ENCODE data around the gene IGFN1. TPM values are rescaled to one million over a fixed set of nuclear protein-coding genes. Genes with fewer than 3 reads are reported as not detected.
"Not testable (repeated sequence)": the region's sequence is repeated elsewhere in the genome, so short reads cannot be mapped to it uniquely, and the experiment has no call there.

IGFN1 gene
- total RNA-seq, 1 donor from 2014 or later, result 1.7 TPM

GRCh38 chr1:201156819-201157218 lies 33.8 kb upstream of the IGFN1 start:
- no peak for ATAC-seq
- no peak for DNase-seq (ENCODE audit: low spot score)
- intact Hi-C loops (cut with DNase I), result no loop called here

GRCh38 chr1:201157949-201158348 lies 32.7 kb upstream of the IGFN1 start:
- DNase-seq (ENCODE audit: low spot score) (no peak), ATAC-seq (no peak)
- intact Hi-C loops (cut with DNase I), result no loop called here

- ATAC-seq; DNase-seq (ENCODE audit: low spot score); intact Hi-C loops (cut with DNase I): not testable (repeated sequence)
Observed at GRCh38 chr1:201163036-201163435, 27.6 kb upstream of the IGFN1 start.

GRCh38 chr1:201163707-201164106 lies 26.9 kb upstream of the IGFN1 start:
- no peak for DNase-seq (ENCODE audit: low spot score)
- intact Hi-C loops (cut with DNase I), result no loop called here
- ATAC-seq, result no peak

GRCh38 chr1:201164645-201165044 lies 26.0 kb upstream of the IGFN1 start:
- DNase-seq (ENCODE audit: low spot score) (no peak), ATAC-seq (no peak)
- intact Hi-C loops (cut with DNase I), result no loop called here

GRCh38 chr1:201167041-201167991 lies 23.3 kb upstream of the IGFN1 start:
- ATAC-seq (no peak), DNase-seq (ENCODE audit: low spot score) (no peak)
- intact Hi-C loops (cut with DNase I), result no loop called here

- intact Hi-C loops (cut with DNase I), result no loop called here
- ATAC-seq (no peak), DNase-seq (ENCODE audit: low spot score) (no peak)
Observed at GRCh38 chr1:201169203-201169602, 21.4 kb upstream of the IGFN1 start.

- no peak for DNase-seq (ENCODE audit: low spot score)
- ATAC-seq, result no peak
- intact Hi-C loops (cut with DNase I), result no loop called here
Observed at GRCh38 chr1:201169971-201170532, 20.6 kb upstream of the IGFN1 start.

- DNase-seq (ENCODE audit: low spot score), result peak; percentile 96
- intact Hi-C loops (cut with DNase I), result no loop called here
- ATAC-seq, result peak; percentile 99
Observed at GRCh38 chr1:201170533-201171062, 20.0 kb upstream of the IGFN1 start.

- intact Hi-C loops (cut with DNase I), result no loop called here
- DNase-seq (ENCODE audit: low spot score) (no peak), ATAC-seq (peak; percentile 64)
Observed at GRCh38 chr1:201171063-201172036, 19.3 kb upstream of the IGFN1 start.

GRCh38 chr1:201172326-201172725 lies 18.3 kb upstream of the IGFN1 start:
- intact Hi-C loops (cut with DNase I), result no loop called here
- ATAC-seq, result no peak

GRCh38 chr1:201172999-201173610 lies 17.5 kb upstream of the IGFN1 start:
- intact Hi-C loops (cut with DNase I), result no loop called here
- ATAC-seq, result no peak
- DNase-seq (ENCODE audit: low spot score), result no peak

More at GRCh38 chr1:201172326-201172725, 18.3 kb upstream of the IGFN1 start:
- no peak for DNase-seq (ENCODE audit: low spot score)

- DNase-seq (ENCODE audit: low spot score), result no peak
- intact Hi-C loops (cut with DNase I), result no loop called here
- ATAC-seq, result no peak
Observed at GRCh38 chr1:201173736-201174135, 16.9 kb upstream of the IGFN1 start.

- no peak for ATAC-seq
- DNase-seq (ENCODE audit: low spot score), result no peak
- intact Hi-C loops (cut with DNase I), result no loop called here
Observed at GRCh38 chr1:201175820-201176500, 14.7 kb upstream of the IGFN1 start.

- DNase-seq (ENCODE audit: low spot score) (no peak), ATAC-seq (no peak)
- intact Hi-C loops (cut with DNase I), result no loop called here
Observed at GRCh38 chr1:201176940-201177339, 13.7 kb upstream of the IGFN1 start.

GRCh38 chr1:201178718-201179117 lies 11.9 kb upstream of the IGFN1 start:
- no peak for DNase-seq (ENCODE audit: low spot score)
- intact Hi-C loops (cut with DNase I), result no loop called here
- ATAC-seq, result no peak

GRCh38 chr1:201180141-201180540 lies 10.5 kb upstream of the IGFN1 start:
- DNase-seq (ENCODE audit: low spot score) (no peak), ATAC-seq (no peak)
- intact Hi-C loops (cut with DNase I), result no loop called here

GRCh38 chr1:201180901-201181300 lies 9.7 kb upstream of the IGFN1 start:
- intact Hi-C loops (cut with DNase I), result no loop called here
- ATAC-seq, result no peak
- no peak for DNase-seq (ENCODE audit: low spot score)

Data from sciatic nerve (tissue), 2 donors.